PC-3 (cell line): ENCODE data around the gene LAMA5.

Experiments used
- CTCF ChIP-seq: fragments of 300-600 bp; sonication (generic); conservative IDR thresholded peaks from 2 replicates; pipeline ENCODE4 v1.5.1; 2017; ENCODE audit warnings: antibody characterized with exemption, low read depth, mild to moderate bottlenecking, low read length
- EZH2 ChIP-seq: fragments of 300-600 bp; sonication (generic); IDR thresholded peaks from one replicate; pipeline ENCODE4 v1.6.1; 2017; ENCODE audit warnings: antibody characterized with exemption, mild to moderate bottlenecking, low read length; ENCODE audit not compliant: unreplicated experiment

GRCh38 chr20:62392077-62392418 is 24.9 kb upstream of the LAMA5 start:
- TF ChIP-seq EZH2 = no peak
- no peak for TF ChIP-seq CTCF
